Measurements from ENCODE around the gene RABGGTA. TPM values are rescaled to one million over a fixed set of nuclear protein-coding genes. Genes with fewer than 3 reads are reported as not detected.

RABGGTA gene
- total RNA-seq, 1 experiment from 2014 or later: 25.6 TPM

DNA sequence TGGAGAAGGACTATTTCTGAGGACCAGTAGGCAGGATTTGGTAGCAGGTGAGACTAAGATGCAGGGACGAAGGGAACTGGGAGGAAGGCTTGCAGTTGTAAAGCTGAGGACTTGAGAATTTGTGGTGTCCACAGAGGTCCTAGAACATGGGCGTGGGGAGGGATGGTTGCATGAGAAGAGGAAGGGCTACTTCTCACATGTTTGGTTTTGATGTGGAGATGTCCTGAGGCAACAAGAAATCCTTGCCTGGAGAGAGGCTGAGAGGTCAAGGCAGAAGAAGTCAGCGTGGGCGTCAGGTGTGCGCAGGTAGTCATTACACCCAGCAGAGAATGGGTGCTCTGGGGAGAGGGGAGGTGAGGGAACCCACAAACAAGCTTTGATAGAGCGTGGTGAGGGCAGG lies 5.7 kb upstream of the RABGGTA start:
- Mint-ChIP-seq H3K9me3 (no peaks in the 10 kb centered on the region), H3K27me3 (ENCODE audit: low read depth) (no peaks in the 10 kb centered on the region), H3K36me3 (ENCODE audit: insufficient read depth in 1 of 3, low read depth in 3 of 3) (no peaks in the 10 kb centered on the region), H3K27ac (peak overlapping the region in 1 of 3 experiments; percentile 37; a peak in 2 of 7 replicates), H3K4me1 (peaks cover 3 to 11% of the 10 kb centered on the region in 2 experiments), H3K4me3 (no peak overlapping the region)
- H3K14ac ChIP-seq (ENCODE audit: insufficient read depth, low read length): no peak overlapping the region
- H3K79me2 ChIP-seq (ENCODE audit: insufficient read depth, low read length): no peaks in the 10 kb centered on the region
- H4K8ac ChIP-seq (replicated peaks; ENCODE audit: insufficient read length, low read depth, low read length): no peak overlapping the region
- H2AK5ac ChIP-seq (ENCODE audit: insufficient read length, low read length): no peak overlapping the region
- H2BK5ac ChIP-seq (ENCODE audit: insufficient read length, low read length): no peak overlapping the region
- H3K79me1 ChIP-seq (ENCODE audit: insufficient read depth, low read depth, low read length, poor library complexity, severe bottlenecking): no peaks in the 10 kb centered on the region
- H3K27ac ChIP-seq (ENCODE audit: insufficient read length, low read depth, low read length): no peak overlapping the region
- no peak overlapping the region for H3K56ac ChIP-seq (ENCODE audit: insufficient read length, low read depth, low read length)
- no peak overlapping the region for H4K91ac ChIP-seq (ENCODE audit: insufficient read length, low read depth, low read length)
- no peak overlapping the region for H2BK20ac ChIP-seq (ENCODE audit: low read depth, low read length, poor library complexity, severe bottlenecking)
- no peak overlapping the region for H3K4ac ChIP-seq (ENCODE audit: low read depth, low read length)
- H2BK120ac ChIP-seq (ENCODE audit: low read depth, low read length, poor library complexity, severe bottlenecking): no peak overlapping the region
- no peak overlapping the region for H3K9ac ChIP-seq (ENCODE audit: extremely low read depth, insufficient read length, low read length)
- no peaks in the 10 kb centered on the region for H3K23me2 ChIP-seq (ENCODE audit: insufficient read length, low read depth, low read length, poor library complexity, severe bottlenecking)
- no peak overlapping the region for H3K23ac ChIP-seq (ENCODE audit: insufficient read length, low read depth, low read length)
- no peak overlapping the region for H4K5ac ChIP-seq (ENCODE audit: insufficient read length, low read depth, low read length)
- no peaks in the 10 kb centered on the region for H3K9me3 ChIP-seq (ENCODE audit: control insufficient read depth, low read depth, low read length)
- no peak overlapping the region for H3K18ac ChIP-seq (ENCODE audit: insufficient read length, low read depth, low read length)
- WGBS (ENCODE audit: extremely low coverage, insufficient read length, low lambda C conversion rate): no CpG with 5 or more reads among the region's 6 CpGs
- no peaks in the 10 kb centered on the region for H3K4me1 ChIP-seq (ENCODE audit: insufficient read depth, low read length)
- no peaks in the 10 kb centered on the region for H3K27me3 ChIP-seq (ENCODE audit: insufficient read depth, low read length)
- H4K20me1 ChIP-seq (ENCODE audit: control insufficient read depth, insufficient read depth, insufficient read length): no peaks in the 10 kb centered on the region
- no peak overlapping the region for H2BK12ac ChIP-seq (ENCODE audit: insufficient read length, low read depth, low read length)
- no peak overlapping the region for H2BK15ac ChIP-seq (ENCODE audit: low read depth, low read length)
- TF ChIP-seq, protein P1, sequence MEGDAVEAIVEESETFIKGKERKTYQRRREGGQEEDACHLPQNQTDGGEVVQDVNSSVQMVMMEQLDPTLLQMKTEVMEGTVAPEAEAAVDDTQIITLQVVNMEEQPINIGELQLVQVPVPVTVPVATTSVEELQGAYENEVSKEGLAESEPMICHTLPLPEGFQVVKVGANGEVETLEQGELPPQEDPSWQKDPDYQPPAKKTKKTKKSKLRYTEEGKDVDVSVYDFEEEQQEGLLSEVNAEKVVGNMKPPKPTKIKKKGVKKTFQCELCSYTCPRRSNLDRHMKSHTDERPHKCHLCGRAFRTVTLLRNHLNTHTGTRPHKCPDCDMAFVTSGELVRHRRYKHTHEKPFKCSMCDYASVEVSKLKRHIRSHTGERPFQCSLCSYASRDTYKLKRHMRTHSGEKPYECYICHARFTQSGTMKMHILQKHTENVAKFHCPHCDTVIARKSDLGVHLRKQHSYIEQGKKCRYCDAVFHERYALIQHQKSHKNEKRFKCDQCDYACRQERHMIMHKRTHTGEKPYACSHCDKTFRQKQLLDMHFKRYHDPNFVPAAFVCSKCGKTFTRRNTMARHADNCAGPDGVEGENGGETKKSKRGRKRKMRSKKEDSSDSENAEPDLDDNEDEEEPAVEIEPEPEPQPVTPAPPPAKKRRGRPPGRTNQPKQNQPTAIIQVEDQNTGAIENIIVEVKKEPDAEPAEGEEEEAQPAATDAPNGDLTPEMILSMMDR (conservative IDR thresholded peaks at IDR 0.05): no peak
- DNase-seq: no peak
- no peak overlapping the region for H3K4me2 ChIP-seq (ENCODE audit: insufficient read depth, insufficient read length, low read length)
- H3T11ph ChIP-seq (ENCODE audit: low read length): no peak overlapping the region
- H2AFZ ChIP-seq (ENCODE audit: low read length): no peak overlapping the region

Data from H9 (cell line).